LNCaP clone FGC (cell line): ENCODE measurements around the gene ANKH.

Source experiments
- DNase-seq: peaks from one replicate; pipeline ENCODE4 v3.0.0-alpha.2; 2011; ENCODE audit warnings: low read depth
- H3K4me3 ChIP-seq: 2 replicates; pipeline ENCODE4 v1.5.1; 2011; ENCODE audit warnings: mild to moderate bottlenecking, low read depth, low read length, control low read depth
- TF ChIP-seq, protein P1 (sequence below): IDR thresholded peaks from 2 replicates; pipeline ENCODE4 v1.5.1; 2012; ENCODE audit warnings: mild to moderate bottlenecking; ENCODE audit not compliant: control insufficient read depth, insufficient read depth; ENCODE audit errors: extremely low read depth

Gene ANKH

DNA sequence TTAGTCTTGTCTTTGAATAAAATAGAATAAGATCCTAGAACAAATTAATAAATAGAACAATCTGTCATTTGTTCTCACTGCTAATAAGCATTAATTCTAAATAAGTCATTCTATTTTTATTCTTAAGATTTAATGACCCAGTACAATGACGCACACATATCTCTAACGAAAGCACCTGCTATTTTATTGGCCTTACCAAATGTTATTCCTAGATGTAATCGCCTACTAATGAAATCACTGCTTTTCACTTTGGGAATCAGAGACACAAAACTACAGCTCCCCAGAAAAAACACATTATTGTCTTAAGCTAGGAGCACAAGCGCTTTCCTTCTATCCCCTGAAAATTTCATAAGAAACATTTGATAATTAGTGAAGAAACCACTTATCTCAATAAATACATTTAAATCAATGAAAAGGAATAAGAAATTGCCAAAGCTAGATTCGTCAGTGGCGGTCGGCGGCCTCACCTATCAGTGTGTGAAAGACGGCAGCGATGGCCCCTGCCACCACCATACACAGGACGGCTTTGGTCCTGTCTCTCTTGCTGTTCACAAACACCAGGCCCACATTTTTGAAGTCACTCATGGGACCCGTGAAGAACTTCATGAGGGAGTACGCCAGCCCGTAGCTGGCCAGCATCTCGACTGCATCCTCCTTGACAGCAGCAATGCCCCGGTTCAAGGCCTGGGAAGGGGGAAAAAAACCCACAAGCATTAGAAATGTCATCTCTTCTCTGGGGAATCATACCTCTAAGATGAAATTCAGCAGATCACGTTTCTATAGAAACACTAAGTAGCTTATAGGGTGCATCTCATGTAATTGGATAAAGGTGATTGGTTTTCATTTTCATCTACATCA is 102.8 kb downstream of the ANKH start:
- TF ChIP-seq, protein P1, sequence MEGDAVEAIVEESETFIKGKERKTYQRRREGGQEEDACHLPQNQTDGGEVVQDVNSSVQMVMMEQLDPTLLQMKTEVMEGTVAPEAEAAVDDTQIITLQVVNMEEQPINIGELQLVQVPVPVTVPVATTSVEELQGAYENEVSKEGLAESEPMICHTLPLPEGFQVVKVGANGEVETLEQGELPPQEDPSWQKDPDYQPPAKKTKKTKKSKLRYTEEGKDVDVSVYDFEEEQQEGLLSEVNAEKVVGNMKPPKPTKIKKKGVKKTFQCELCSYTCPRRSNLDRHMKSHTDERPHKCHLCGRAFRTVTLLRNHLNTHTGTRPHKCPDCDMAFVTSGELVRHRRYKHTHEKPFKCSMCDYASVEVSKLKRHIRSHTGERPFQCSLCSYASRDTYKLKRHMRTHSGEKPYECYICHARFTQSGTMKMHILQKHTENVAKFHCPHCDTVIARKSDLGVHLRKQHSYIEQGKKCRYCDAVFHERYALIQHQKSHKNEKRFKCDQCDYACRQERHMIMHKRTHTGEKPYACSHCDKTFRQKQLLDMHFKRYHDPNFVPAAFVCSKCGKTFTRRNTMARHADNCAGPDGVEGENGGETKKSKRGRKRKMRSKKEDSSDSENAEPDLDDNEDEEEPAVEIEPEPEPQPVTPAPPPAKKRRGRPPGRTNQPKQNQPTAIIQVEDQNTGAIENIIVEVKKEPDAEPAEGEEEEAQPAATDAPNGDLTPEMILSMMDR, result no peak
- DNase-seq, result no peak
- no peak overlapping the region for H3K4me3 ChIP-seq

DNA sequence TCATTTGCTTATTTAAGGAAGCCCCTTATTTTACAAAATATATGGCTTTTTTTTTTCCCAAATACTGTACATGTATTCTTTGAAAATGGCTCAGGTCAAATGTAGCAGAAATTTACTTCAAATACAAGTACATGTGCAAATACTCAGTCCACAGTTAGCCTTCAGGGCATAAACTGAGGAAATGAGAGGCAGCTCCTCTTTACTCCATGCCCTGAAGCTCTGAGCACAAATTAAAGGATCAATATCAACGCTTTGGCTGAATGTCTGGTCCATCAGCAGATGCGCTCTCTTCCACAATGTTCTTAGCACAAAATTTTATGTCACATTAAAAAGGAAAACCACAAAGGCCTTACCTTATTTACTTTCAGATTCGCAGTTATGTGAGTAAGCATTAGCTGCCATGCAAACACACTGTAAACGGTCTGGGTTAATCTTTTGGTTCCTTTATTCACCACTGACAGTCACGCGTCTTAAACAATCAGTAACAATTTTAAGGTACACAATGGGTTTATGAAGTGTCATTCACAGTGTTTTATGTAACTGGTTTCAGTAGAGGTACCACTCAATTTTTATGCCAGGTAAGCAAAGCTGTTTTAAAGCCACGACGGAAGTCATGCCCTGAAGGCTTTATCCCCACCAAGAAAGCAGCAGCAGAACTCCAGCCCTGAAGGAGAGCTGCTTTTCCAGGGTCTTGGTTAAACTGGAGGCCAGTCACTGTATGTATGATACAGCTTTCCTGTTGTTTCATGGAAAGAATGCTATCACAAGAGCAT is 103.7 kb downstream of the ANKH start:
- TF ChIP-seq, protein P1, result no peak
- peak; percentile 67 for DNase-seq
- no peak overlapping the region; the same call in 1 of the 2 replicates for H3K4me3 ChIP-seq

DNA sequence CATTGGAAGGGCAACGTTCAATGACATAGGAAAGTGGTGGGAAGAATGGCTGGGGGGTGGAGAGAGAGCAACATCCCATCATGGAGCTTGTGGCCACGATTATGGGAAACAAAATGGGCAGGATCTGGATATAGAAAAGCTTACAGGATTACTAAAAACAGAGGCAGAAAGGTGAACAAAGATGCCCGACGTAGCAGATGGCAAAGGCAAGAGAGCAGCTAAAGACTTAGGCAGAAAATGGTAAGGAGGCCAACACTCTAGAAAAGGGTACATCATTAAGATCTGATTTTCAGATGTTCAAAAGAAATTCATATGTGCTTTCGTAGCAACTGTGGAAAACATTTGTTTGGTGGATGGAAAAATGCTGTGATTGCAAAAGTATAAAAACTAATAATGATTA is 104.5 kb downstream of the ANKH start:
- TF ChIP-seq, protein P1, result no peak
- no peak overlapping the region for H3K4me3 ChIP-seq
- no peak for DNase-seq

DNA sequence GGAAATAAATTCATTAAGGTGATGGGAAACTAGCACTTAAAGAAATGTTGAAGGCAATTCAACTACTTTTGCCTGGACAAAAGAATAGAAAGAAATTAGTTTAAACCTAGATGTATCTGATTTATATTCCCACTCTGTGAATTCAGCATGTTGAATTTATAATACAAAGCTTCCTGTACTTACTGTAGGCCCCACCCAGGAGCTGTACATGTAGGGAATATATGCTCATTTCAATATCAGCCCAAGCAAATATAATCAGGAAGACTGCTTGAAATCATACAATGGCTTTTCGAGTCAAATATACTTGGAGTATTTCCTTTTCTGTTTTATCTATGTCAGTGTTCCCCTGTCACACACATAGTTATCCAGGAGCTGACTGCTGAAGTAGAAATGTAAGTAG is 105.0 kb downstream of the ANKH start:
- no peak overlapping the region for H3K4me3 ChIP-seq
- DNase-seq, result no peak
- TF ChIP-seq, protein P1, result no peak

DNA sequence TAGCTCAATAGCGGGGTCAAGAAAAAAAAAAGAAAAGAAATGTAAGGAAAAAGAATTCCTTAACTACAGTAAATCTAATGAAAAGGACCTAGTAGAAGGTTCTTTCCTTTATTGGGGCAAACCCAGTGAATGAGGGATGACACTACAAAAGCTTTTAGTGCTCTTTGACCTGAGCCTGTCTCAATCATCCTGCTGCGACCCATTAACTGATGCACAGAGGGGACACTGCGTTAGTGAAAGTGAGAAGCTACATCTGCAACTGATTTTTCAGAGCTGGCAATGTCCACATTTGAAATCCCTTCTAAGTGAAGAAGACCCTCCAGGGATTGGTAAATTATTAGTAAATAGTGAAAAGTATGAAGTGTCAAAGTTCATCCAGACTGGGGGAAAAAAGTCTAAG is 106.0 kb downstream of the ANKH start:
- no peak overlapping the region for H3K4me3 ChIP-seq
- DNase-seq, result no peak
- TF ChIP-seq, protein P1, result no peak

DNA sequence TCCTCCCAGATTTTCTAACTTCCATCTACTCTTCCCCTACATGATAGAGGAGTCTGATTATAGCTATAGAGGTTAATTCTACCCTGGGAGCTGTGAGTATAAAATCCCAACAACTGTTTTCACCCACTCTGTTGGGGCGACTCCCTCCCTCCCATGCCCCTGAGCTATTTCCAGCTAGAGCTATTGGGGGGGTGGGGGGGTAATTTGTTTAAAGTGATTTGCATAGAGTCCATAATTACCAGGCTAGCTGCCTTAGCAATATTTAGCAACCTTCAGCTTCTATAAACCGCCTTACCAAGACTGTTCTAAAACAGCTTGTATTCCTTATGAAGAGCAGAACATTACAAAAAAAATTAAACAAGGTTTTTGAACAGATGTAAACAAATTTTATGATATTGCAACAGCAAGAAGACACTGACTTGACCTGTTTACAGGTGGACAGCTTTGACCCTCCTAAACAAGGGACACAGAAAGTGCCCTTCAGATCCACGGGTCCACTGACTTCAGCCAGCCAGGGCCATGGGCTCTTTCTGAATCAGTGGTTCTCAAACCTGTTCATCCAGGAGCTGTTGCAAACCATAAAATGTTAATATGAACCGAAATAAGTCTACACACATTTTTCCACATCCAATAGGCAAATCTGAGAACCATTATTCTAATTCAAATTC is 108.9 kb downstream of the ANKH start:
- no peak for DNase-seq
- TF ChIP-seq, protein P1, result no peak
- no peak overlapping the region for H3K4me3 ChIP-seq
